Bronchial epithelial cell (primary cell): ENCODE measurements around the gene FOXA3. TPM values are rescaled to one million over a fixed set of nuclear protein-coding genes. Genes with fewer than 3 reads are reported as not detected.
"Not testable (repeated sequence)": the region's sequence is repeated elsewhere in the genome, so short reads cannot be mapped to it uniquely, and the experiment has no call there.

ENCODE experiments used
- DNase-seq: peaks from one replicate; pipeline ENCODE4 v3.0.0-alpha.2; 2010; ENCODE audit warnings: low read depth
- FAIRE-seq: peaks from 2 replicates; lab custom pipeline; 2011; peaks lifted over from hg19 to GRCh38; lab: Jason Lieb, UNC
- H3K27me3 ChIP-seq: 2 replicates; pipeline ENCODE4 v1.5.1; 2011; ENCODE audit warnings: low read length; ENCODE audit not compliant: control insufficient read depth, insufficient read depth
- H3K36me3 ChIP-seq: 2 replicates; pipeline ENCODE4 v1.5.1; 2011; ENCODE audit warnings: low read length; ENCODE audit not compliant: control insufficient read depth, insufficient read depth
- H3K4me3 ChIP-seq: 2 replicates; pipeline ENCODE4 v1.5.1; 2011; ENCODE audit warnings: mild to moderate bottlenecking, low read depth, low read length, control low read depth
- CTCF ChIP-seq: IDR thresholded peaks from 2 replicates; pipeline ENCODE4 v1.5.1; 2011; ENCODE audit warnings: mild to moderate bottlenecking, moderate library complexity, low read length, control low read depth, inconsistent platforms; ENCODE audit not compliant: insufficient read depth, severe bottlenecking
- total RNA-seq: library from RNA; depleted of rRNA; stranded (reverse); fragments of >200 nt; gene quantifications from 2 replicates; pipeline ENCODE4 v1.2.1, GENCODE V29; 2014

FOXA3 gene
- total RNA-seq, 1 donor from 2014 or later, result not detected

GRCh38 chr19:45887200-45887710 lies 23.1 kb downstream of the FOXA3 start:
- H3K4me3 ChIP-seq, result peak overlapping the region; percentile 62
- peaks cover 2% of the 10 kb centered on the region for H3K36me3 ChIP-seq
- FAIRE-seq (no peak), DNase-seq (no peak)
- TF ChIP-seq CTCF, result no peak
- no peaks in the 10 kb centered on the region for H3K27me3 ChIP-seq

- no peaks in the 10 kb centered on the region for H3K27me3 ChIP-seq
- no peak for DNase-seq
- TF ChIP-seq CTCF, result no peak
- H3K36me3 ChIP-seq, result peaks cover 2% of the 10 kb centered on the region
- no peak for FAIRE-seq
- no peak overlapping the region for H3K4me3 ChIP-seq
Observed at GRCh38 chr19:45889210-45889885, 25.2 kb downstream of the FOXA3 start.

- no peak for TF ChIP-seq CTCF
- Histone ChIP-seq H3K4me3 (no peak overlapping the region), H3K27me3 (no peaks in the 10 kb centered on the region), H3K36me3 (peaks cover 2% of the 10 kb centered on the region)
- FAIRE-seq (no peak), DNase-seq (no peak)
Observed at GRCh38 chr19:45890877-45891276, 26.8 kb downstream of the FOXA3 start.

- no peak for TF ChIP-seq CTCF
- FAIRE-seq (no peak), DNase-seq (no peak)
- Histone ChIP-seq H3K27me3 (no peaks in the 10 kb centered on the region), H3K4me3 (no peak overlapping the region), H3K36me3 (peaks cover 2% of the 10 kb centered on the region)
Observed at GRCh38 chr19:45895519-45895972, 31.4 kb downstream of the FOXA3 start.

GRCh38 chr19:45895983-45896599 lies 32.0 kb downstream of the FOXA3 start:
- not testable (repeated sequence) for H3K36me3 ChIP-seq, DNase-seq, H3K27me3 ChIP-seq, H3K4me3 ChIP-seq, FAIRE-seq

GRCh38 chr19:45897261-45897812 lies 33.2 kb downstream of the FOXA3 start:
- H3K36me3 ChIP-seq, result peaks cover 2% of the 10 kb centered on the region
- no peak overlapping the region for H3K4me3 ChIP-seq
- DNase-seq (no peak), FAIRE-seq (no peak)
- no peaks in the 10 kb centered on the region for H3K27me3 ChIP-seq
- TF ChIP-seq CTCF, result no peak
